Liver (tissue), 3 donors: ENCODE data around the gene S100G.

Source experiments
- HNF4G ChIP-seq: IDR thresholded peaks from 2 replicates; pipeline ENCODE4 v1.6.1; 2016; ENCODE audit warnings: antibody characterized with exemption
- RAD21 ChIP-seq, 2 donors: IDR thresholded peaks; 2 replicates each; pipeline ENCODE4 v1.6.1; 2016; ENCODE audit warnings: antibody characterized with exemption in 2 of 2, mild to moderate bottlenecking in 2 of 2
- TF ChIP-seq, protein P1 (sequence below): fragments of 150-350 bp; IDR thresholded peaks from 2 replicates; pipeline ENCODE4 v1.5.1; 2017; ENCODE audit warnings: improper control_type of control experiment, low read depth, low read length; ENCODE audit not compliant: missing input control
- TF ChIP-seq, protein P2 (sequence below): IDR thresholded peaks from 2 replicates; pipeline ENCODE4 v1.6.1; 2016; ENCODE audit warnings: antibody characterized with exemption
- donor health status: healthy.
- donor health status: healthy.

- TF ChIP-seq, protein P1, sequence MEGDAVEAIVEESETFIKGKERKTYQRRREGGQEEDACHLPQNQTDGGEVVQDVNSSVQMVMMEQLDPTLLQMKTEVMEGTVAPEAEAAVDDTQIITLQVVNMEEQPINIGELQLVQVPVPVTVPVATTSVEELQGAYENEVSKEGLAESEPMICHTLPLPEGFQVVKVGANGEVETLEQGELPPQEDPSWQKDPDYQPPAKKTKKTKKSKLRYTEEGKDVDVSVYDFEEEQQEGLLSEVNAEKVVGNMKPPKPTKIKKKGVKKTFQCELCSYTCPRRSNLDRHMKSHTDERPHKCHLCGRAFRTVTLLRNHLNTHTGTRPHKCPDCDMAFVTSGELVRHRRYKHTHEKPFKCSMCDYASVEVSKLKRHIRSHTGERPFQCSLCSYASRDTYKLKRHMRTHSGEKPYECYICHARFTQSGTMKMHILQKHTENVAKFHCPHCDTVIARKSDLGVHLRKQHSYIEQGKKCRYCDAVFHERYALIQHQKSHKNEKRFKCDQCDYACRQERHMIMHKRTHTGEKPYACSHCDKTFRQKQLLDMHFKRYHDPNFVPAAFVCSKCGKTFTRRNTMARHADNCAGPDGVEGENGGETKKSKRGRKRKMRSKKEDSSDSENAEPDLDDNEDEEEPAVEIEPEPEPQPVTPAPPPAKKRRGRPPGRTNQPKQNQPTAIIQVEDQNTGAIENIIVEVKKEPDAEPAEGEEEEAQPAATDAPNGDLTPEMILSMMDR = no peak
- TF ChIP-seq HNF4G = no peak
- TF ChIP-seq, protein P2, sequence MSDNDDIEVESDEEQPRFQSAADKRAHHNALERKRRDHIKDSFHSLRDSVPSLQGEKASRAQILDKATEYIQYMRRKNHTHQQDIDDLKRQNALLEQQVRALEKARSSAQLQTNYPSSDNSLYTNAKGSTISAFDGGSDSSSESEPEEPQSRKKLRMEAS = no peak
- no peak for TF ChIP-seq RAD21 (IDR thresholded peaks at IDR 0.05)
Measured at GRCh38 chrX:16702700-16703599, 53.0 kb downstream of the S100G start.
